ENCODE data around the gene PTCD2. TPM values are rescaled to one million over a fixed set of nuclear protein-coding genes. Genes with fewer than 3 reads are reported as not detected.

The PTCD2 gene
- polyA plus RNA-seq, 4 donors, result 11.8 to 13.7 (median 13.2) TPM

- DNase-seq (ENCODE audit: low read depth in 4 of 4, low spot score in 3 of 4), result no peak
These were observed 88.4 kb downstream of the PTCD2 start for GRCh38 chr5:72408603-72409002.

- DNase-seq (ENCODE audit: low read depth in 4 of 4, low spot score in 3 of 4), result no peak
These were observed 90.6 kb downstream of the PTCD2 start for GRCh38 chr5:72410688-72411295.

GRCh38 chr5:72412283-72413055, 92.3 kb downstream of the PTCD2 start:
- DNase-seq (ENCODE audit: low read depth in 4 of 4, low spot score in 3 of 4), result no peak

- no peak for DNase-seq (ENCODE audit: low read depth in 4 of 4, low spot score in 3 of 4)
These were observed 95.6 kb downstream of the PTCD2 start for GRCh38 chr5:72415616-72416325.

- no peak for DNase-seq (ENCODE audit: low read depth in 4 of 4, low spot score in 3 of 4)
These were observed 97.3 kb downstream of the PTCD2 start for GRCh38 chr5:72417333-72418062.

Other genes with a start within 250 kb of the PTCD2 start
- 10 to 100 TPM; 12.7 to 23.3 (median 13.9) TPM for gene MAP1B, start 212.9 kb upstream of the PTCD2 start, polyA plus RNA-seq (ENCODE audit: insufficient read length in 4 of 4)
- 10 to 100 TPM; 63.4 to 73.8 (median 70.4) TPM for gene MRPS27, start 133 bp upstream of the PTCD2 start, polyA plus RNA-seq (ENCODE audit: insufficient read length in 4 of 4)
- 1 to 10 TPM; 3.4 to 4.5 (median 3.9) TPM for gene ZNF366, start 187.0 kb downstream of the PTCD2 start, polyA plus RNA-seq (ENCODE audit: insufficient read length in 4 of 4)